ENCODE results near the gene MAPT.

MAPT gene

DNA sequence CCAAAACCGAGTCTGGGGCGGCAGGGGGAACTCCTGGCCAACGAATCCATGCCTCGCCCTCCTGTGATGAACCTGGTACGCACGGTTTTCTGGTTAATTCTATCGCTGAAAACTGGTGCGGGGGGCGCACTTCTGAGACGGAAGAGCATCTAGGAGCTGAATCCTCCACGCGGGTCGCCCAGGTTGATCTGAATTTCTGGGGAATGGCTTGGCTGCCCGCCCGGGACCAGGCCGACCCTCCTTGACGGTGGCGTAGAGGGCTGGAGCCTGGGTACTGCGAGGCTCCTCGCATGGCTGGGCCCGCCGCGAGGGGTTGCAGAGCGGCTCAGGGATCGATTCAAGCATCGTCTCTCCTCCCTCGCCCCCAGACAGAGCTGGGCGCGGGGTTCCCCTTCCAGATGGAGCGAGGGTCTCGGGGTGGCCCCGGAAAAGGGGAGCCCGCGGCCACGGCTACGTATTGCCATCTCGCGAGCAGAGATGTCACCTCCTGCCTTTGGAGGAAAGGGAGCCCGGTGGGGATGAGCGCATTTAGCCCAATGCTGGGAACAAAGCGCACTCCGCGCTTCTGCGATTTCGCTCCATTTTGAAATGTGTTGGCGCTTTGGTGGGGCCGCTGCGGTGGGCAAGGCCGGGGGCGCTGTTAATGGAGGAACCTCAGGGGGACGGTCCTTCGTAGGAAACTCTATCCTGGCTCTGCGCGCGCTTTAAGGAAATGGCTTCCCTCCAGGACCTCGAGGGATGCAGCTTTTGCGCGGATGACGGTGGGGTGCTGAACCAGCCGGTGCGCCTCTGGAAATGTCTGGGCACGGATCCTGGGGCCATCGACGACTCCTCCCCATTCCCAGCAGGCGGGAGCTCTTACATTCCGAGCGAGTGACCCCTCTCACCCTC, 2.7 kb downstream of the MAPT start:
- Mint-ChIP-seq H3K4me1 (peaks cover 19% of the 10 kb centered on the region), H3K9me3 (no peaks in the 10 kb centered on the region), H3K27me3 (ENCODE audit: low read depth) (peaks cover 89% of the 10 kb centered on the region), H3K27ac (no peak overlapping the region), H3K36me3 (ENCODE audit: low read depth) (no peaks in the 10 kb centered on the region), H3K4me3 (peak overlapping the region; percentile 58 to 70 (median 65))
- TF ChIP-seq, protein P1, sequence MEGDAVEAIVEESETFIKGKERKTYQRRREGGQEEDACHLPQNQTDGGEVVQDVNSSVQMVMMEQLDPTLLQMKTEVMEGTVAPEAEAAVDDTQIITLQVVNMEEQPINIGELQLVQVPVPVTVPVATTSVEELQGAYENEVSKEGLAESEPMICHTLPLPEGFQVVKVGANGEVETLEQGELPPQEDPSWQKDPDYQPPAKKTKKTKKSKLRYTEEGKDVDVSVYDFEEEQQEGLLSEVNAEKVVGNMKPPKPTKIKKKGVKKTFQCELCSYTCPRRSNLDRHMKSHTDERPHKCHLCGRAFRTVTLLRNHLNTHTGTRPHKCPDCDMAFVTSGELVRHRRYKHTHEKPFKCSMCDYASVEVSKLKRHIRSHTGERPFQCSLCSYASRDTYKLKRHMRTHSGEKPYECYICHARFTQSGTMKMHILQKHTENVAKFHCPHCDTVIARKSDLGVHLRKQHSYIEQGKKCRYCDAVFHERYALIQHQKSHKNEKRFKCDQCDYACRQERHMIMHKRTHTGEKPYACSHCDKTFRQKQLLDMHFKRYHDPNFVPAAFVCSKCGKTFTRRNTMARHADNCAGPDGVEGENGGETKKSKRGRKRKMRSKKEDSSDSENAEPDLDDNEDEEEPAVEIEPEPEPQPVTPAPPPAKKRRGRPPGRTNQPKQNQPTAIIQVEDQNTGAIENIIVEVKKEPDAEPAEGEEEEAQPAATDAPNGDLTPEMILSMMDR (IDR thresholded peaks at IDR 0.05; ENCODE audit: unreplicated experiment in 3 of 3), result no peak

- Mint-ChIP-seq H3K4me1 (peaks cover 15% of the 10 kb centered on the region), H3K27ac (no peak overlapping the region), H3K4me3 (no peak overlapping the region), H3K9me3 (no peaks in the 10 kb centered on the region), H3K36me3 (ENCODE audit: low read depth) (no peaks in the 10 kb centered on the region), H3K27me3 (ENCODE audit: low read depth) (peaks cover 76% of the 10 kb centered on the region)
- TF ChIP-seq, protein P1 (IDR thresholded peaks at IDR 0.05; ENCODE audit: unreplicated experiment in 3 of 3), result no peak
Measured at GRCh38 chr17:45900136-45900535, 5.8 kb downstream of the MAPT start.

DNA sequence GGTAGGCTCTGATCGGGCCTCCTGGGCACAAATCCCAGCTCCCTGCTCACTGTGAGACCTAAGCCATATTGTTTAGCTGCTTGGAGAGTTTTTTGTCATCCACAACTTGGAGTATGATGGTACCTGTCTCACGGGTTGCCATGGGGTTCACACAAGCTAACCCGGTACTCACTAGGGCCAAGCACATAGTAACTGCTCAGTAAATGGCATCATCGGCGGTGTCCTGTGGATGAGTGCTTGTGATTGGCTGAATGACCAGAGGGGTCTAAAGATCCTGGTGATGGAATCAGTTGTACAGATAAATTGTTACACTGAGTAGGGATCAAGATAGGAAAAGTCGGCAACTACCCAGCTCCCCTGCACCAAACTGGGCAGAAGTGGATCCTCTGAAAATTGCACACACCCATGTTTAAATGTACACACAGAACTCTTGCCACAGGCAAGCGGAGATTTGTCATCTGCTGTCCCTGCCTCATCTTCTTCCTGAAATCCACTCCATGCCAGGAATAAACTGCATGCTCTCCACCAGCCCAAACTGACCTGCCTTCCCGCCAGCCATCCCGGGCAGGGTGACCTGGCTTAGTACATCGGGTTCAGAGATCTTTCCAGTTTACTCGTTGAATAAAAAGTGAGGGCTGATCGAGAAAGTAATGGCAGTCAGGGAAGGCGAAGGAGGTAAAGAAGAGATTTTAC, 6.5 kb downstream of the MAPT start:
- TF ChIP-seq, protein P1 (IDR thresholded peaks at IDR 0.05; ENCODE audit: unreplicated experiment in 3 of 3), result no peak
- Mint-ChIP-seq H3K27ac (no peak overlapping the region), H3K27me3 (ENCODE audit: low read depth) (peaks cover 71% of the 10 kb centered on the region), H3K4me1 (peaks cover 22% of the 10 kb centered on the region), H3K9me3 (no peaks in the 10 kb centered on the region), H3K36me3 (ENCODE audit: low read depth) (no peaks in the 10 kb centered on the region), H3K4me3 (no peak overlapping the region)

DNA sequence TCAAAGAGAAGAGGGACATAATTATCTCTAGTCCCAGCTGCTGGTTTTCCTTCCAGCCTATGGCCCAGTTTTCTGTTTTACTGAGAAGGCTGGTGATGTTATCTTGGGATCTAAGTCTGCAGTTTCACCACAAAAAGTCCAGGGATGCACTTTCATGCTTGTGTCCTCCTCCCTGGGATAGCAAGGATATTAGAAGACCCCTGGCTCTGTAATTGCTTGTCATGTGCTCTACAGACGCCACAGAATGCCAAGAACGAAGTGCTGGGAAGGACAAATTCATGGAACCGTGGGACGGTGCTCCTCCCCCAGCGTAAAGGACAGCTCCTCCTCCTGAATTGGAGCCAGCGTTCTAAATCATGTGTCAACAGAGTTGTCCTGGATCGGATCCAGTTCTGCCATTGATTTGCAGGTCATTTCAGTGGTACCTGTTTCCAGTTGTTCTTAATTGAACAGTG, 8.6 kb downstream of the MAPT start:
- Mint-ChIP-seq H3K27ac (no peak overlapping the region), H3K4me3 (no peak overlapping the region), H3K27me3 (ENCODE audit: low read depth) (peaks cover 55% of the 10 kb centered on the region), H3K4me1 (peaks cover 37% of the 10 kb centered on the region), H3K36me3 (ENCODE audit: low read depth) (no peaks in the 10 kb centered on the region), H3K9me3 (no peaks in the 10 kb centered on the region)
- TF ChIP-seq, protein P1 (IDR thresholded peaks at IDR 0.05; ENCODE audit: unreplicated experiment in 3 of 3), result no peak

- H3K36me3 Mint-ChIP-seq (ENCODE audit: low read depth), result no peaks in the 10 kb centered on the region
- peaks cover 37% of the 10 kb centered on the region for H3K4me1 Mint-ChIP-seq
- H3K4me3 Mint-ChIP-seq, result no peak overlapping the region
- TF ChIP-seq, protein P1 (IDR thresholded peaks at IDR 0.05; ENCODE audit: unreplicated experiment in 3 of 3), result no peak
- H3K9me3 Mint-ChIP-seq, result no peaks in the 10 kb centered on the region
- peaks cover 36% of the 10 kb centered on the region for H3K27me3 Mint-ChIP-seq (ENCODE audit: low read depth)
- no peak overlapping the region for H3K27ac Mint-ChIP-seq
Measured at GRCh38 chr17:45904866-45905265, 10.5 kb downstream of the MAPT start.
